NT2/D1 (cell line): ENCODE results near the gene HLA-DQB2.

Experiments
- SUZ12 ChIP-seq: IDR thresholded peaks from 2 replicates; pipeline ENCODE4 v1.6.1; 2011; ENCODE audit not compliant: insufficient read length, insufficient read depth; ENCODE audit errors: extremely low read depth
- YY1 ChIP-seq: IDR thresholded peaks from 2 replicates; pipeline ENCODE4 v1.6.1; 2011; ENCODE audit not compliant: insufficient read length, insufficient read depth

- TF ChIP-seq SUZ12: no peak
- no peak for TF ChIP-seq YY1
These were observed 40.1 kb upstream of the HLA-DQB2 start for GRCh38 chr6:32803416-32803815.
